DOHH2 (cell line): ENCODE measurements around the gene LIMD2.

Experiments
- H3F3A ChIP-seq: fragments of 200-600 bp; sonication (generic), shearing (Covaris generic); 2 replicates; pipeline ENCODE4 v1.6.0; 2016; ENCODE audit warnings: antibody characterized with exemption, mild to moderate bottlenecking; ENCODE audit not compliant: control insufficient read depth, insufficient read depth
- H3K27ac ChIP-seq: fragments of 200-600 bp; sonication (generic); 2 replicates; pipeline ENCODE4 v1.5.1; 2014; ENCODE audit warnings: low read depth, mild to moderate bottlenecking, low read length, moderate library complexity
- H3K27me3 ChIP-seq: fragments of 200-600 bp; sonication (generic); 2 replicates; pipeline ENCODE4 v1.6.1; 2014; ENCODE audit warnings: mild to moderate bottlenecking, low read length, mixed read lengths; ENCODE audit not compliant: control insufficient read depth
- H3K36me3 ChIP-seq: fragments of 200-600 bp; sonication (generic); 2 replicates; pipeline ENCODE4 v1.6.1; 2014; ENCODE audit warnings: mild to moderate bottlenecking, low read length, moderate library complexity, mixed read lengths; ENCODE audit not compliant: control insufficient read depth
- H3K4me1 ChIP-seq: fragments of 200-600 bp; sonication (generic); 2 replicates; pipeline ENCODE4 v1.6.1; 2014; ENCODE audit warnings: mild to moderate bottlenecking, low read length, mixed read lengths; ENCODE audit not compliant: control insufficient read depth
- H3K4me2 ChIP-seq: fragments of 200-600 bp; sonication (generic); 2 replicates; pipeline ENCODE4 v1.6.0; 2014; ENCODE audit warnings: mild to moderate bottlenecking, low read length, moderate library complexity
- H3K4me3 ChIP-seq: fragments of 200-600 bp; sonication (generic); 2 replicates; pipeline ENCODE4 v1.5.1; 2014; ENCODE audit warnings: mild to moderate bottlenecking, low read length, mixed read lengths
- H3K79me2 ChIP-seq: fragments of 200-600 bp; sonication (generic); 2 replicates; pipeline ENCODE4 v1.6.1; 2014; ENCODE audit warnings: mild to moderate bottlenecking, low read length, mixed read lengths; ENCODE audit not compliant: control insufficient read depth
- H3K9me2 ChIP-seq: fragments of 200-600 bp; sonication (generic); replicated peaks from 2 replicates; pipeline ENCODE4 v1.6.1; 2014; ENCODE audit warnings: mild to moderate bottlenecking, low read length, mixed read lengths; ENCODE audit not compliant: control insufficient read depth
- H3K9me3 ChIP-seq: fragments of 200-600 bp; sonication (generic); 2 replicates; pipeline ENCODE4 v1.6.1; 2014; ENCODE audit warnings: antibody characterized with exemption, low read length, mixed read lengths; ENCODE audit not compliant: control insufficient read depth, insufficient read depth
- H4K20me1 ChIP-seq: fragments of 200-600 bp; sonication (generic); 2 replicates; pipeline ENCODE4 v1.6.0; 2014; ENCODE audit warnings: low read depth, mild to moderate bottlenecking, antibody characterized with exemption, low read length, moderate library complexity; ENCODE audit not compliant: control insufficient read depth, insufficient read depth
- CTCF ChIP-seq: fragments of 200-600 bp; sonication (generic); IDR thresholded peaks from one replicate; pipeline ENCODE4 v1.5.1; 2014; ENCODE audit warnings: antibody characterized with exemption, mild to moderate bottlenecking, low read depth, low read length; ENCODE audit not compliant: poor library complexity, severe bottlenecking
- EZH2phosphoT487 ChIP-seq: fragments of 200-600 bp; sonication (generic); IDR thresholded peaks from 2 replicates; pipeline ENCODE4 v1.6.1; 2017; ENCODE audit warnings: borderline replicate concordance, mild to moderate bottlenecking, antibody characterized with exemption, low read length, moderate library complexity, mixed read lengths

LIMD2 gene

DNA sequence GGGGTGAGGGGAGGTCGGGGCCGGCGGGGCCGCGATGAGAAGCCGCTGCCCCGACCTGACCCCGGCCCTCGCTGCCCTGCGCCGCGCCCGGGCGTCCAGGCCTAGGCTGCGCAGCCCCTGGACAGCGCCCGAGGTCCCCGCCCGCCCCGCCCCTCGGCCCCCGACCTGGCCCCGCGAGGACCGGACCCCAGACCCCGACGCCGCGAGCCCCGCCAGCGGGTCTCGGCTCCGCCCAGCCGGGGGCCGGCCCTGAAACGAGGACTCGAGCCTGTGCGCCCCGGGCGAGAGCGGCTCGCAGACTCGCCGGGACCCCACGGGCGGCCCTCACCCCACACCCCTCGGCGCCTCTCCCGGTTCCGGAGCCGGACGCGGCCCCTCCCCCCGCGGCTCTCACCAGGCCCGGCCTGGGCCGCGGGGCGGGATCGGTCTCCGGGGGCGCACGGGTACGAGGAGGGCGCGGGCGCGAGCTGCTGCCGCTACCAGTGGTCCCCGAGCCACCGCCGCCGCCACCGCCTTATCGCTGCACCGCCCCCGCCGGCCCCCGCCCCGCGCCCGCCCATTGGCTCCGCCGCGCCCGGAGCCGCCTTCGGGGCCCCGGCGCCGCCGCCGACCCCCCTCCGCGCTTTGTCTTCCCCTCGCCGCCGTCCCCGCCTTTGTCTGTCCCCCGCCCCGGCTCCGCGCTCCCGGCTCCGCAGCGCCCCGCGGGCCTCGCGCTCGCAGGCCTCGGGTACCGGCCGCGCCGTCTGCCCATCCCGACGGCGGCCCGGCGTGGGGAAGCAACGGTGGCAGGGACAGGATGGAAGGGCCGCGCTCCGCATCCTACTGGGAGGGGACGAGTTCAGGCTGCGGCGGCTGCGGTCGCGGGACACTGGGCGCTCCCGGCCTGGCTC, at the start of gene LIMD2:
Gene LIMD2, minus strand, starts transcription at position 488 of the 890 bp plus-strand sequence. CDS start 827 bp downstream, outside the sequence.
- no peak for TF ChIP-seq CTCF
- TF ChIP-seq EZH2phosphoT487: no peak
- H3K27ac ChIP-seq: peak within 1 kb of the TSS; percentile 94
- H3K9me3 ChIP-seq: no peaks in the 10 kb centered on the region
- H3K4me3 ChIP-seq: peak within 1 kb of the TSS; percentile 95
- H3F3A ChIP-seq: peaks cover 32% of the 10 kb centered on the region
- H3K4me1 ChIP-seq: peaks cover 80% of the 10 kb centered on the region
- peak within 1 kb of the TSS; percentile 100 for H3K4me2 ChIP-seq
- no peaks in the 10 kb centered on the region for H3K27me3 ChIP-seq
- peaks cover 70% of the 10 kb centered on the region for H3K79me2 ChIP-seq
- H3K36me3 ChIP-seq: peaks cover 76% of the 10 kb centered on the region
- H4K20me1 ChIP-seq: peaks cover 5% of the 10 kb centered on the region
- H3K9me2 ChIP-seq: no peaks in the 10 kb centered on the region

DNA sequence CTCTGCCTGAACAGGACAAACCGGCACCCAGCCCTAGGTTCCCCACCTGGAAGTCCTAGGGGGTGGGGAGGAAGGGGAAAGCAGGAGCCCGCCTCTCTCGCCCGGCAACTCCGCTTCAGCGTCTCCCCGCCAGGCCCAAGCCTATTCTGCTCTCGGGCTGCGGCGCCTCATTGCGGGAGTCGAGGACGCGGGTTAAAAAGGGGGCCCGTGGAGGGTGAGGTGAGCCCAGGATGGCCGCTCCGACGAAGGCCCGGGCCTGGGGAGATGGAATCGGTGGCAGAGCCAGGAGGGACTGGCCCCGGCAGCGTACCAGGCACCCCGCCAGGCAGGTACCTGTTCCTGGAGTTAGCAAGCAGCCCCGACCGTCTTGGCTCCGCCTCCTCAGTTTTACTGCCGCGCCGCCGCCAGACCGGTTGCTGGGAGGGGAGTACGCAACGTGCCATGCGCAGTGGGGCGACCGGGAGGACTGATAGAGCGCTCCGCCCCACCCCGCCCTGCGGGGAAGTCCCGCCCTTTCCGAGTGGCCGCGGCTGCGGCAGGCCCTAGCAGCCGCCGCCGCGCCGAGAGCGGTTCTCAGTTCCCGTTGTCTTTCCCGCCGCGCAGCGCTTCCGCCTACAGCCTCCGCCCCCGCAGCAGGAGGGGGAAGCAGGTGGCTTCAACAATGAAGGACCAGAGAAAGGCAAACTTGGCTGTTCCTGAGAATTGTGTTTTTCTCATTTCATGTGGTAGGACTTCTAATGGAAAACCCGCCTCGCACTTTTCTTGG, 41.7 kb upstream of the LIMD2 start, which contains the start of gene STRADA:
Gene STRADA, minus strand, starts transcription at position 392 of the 766 bp plus-strand sequence. CDS start 13,430 bp downstream, outside the sequence.
- H3K79me2 ChIP-seq: peaks cover 33% of the 10 kb centered on the region
- peaks cover 32% of the 10 kb centered on the region for H3F3A ChIP-seq
- peak within 1 kb of the TSS; percentile 91 for H3K4me2 ChIP-seq
- peak within 1 kb of the TSS; percentile 96 for H3K27ac ChIP-seq
- H4K20me1 ChIP-seq: no peaks in the 10 kb centered on the region; the same call in 1 of the 2 replicates
- H3K4me1 ChIP-seq: peaks cover 47% of the 10 kb centered on the region
- no peaks in the 10 kb centered on the region for H3K9me2 ChIP-seq
- no peaks in the 10 kb centered on the region for H3K9me3 ChIP-seq
- H3K4me3 ChIP-seq: peak within 1 kb of the TSS; percentile 79
- H3K36me3 ChIP-seq: peaks cover 27% of the 10 kb centered on the region
- TF ChIP-seq EZH2phosphoT487 (no peak), CTCF (no peak)
- H3K27me3 ChIP-seq: no peaks in the 10 kb centered on the region

- Histone ChIP-seq H3F3A (peaks cover 27% of the 10 kb centered on the region), H3K4me1 (peaks cover 46% of the 10 kb centered on the region), H4K20me1 (no peaks in the 10 kb centered on the region; the same call in 1 of the 2 replicates), H3K27me3 (no peaks in the 10 kb centered on the region), H3K79me2 (peaks cover 36% of the 10 kb centered on the region), H3K4me2 (peak overlapping the region; percentile 83), H3K4me3 (peak overlapping the region; percentile 79), H3K27ac (peak overlapping the region; percentile 96), H3K9me2 (no peaks in the 10 kb centered on the region), H3K36me3 (peaks cover 23% of the 10 kb centered on the region), H3K9me3 (no peaks in the 10 kb centered on the region)
- TF ChIP-seq EZH2phosphoT487: no peak
- TF ChIP-seq CTCF: no peak
Observed at GRCh38 chr17:63741143-63741407, 41.1 kb upstream of the LIMD2 start.
